Fibroblast of lung (primary cell): ENCODE measurements around the gene BBS9. TPM values are rescaled to one million over a fixed set of nuclear protein-coding genes. Genes with fewer than 3 reads are reported as not detected.

ENCODE experiments used
- DNase-seq, 2 donors: peaks; one replicate each; pipeline versions ENCODE4 v3.0.0 to v3.0.0-alpha.2; 2010; ENCODE audit warnings: low read depth in 2 of 2
- H2AFZ ChIP-seq: 2 replicates; pipeline ENCODE4 v1.5.1; 2012; ENCODE audit warnings: low read length, control low read depth, inconsistent platforms
- H3K27ac ChIP-seq: 2 replicates; pipeline ENCODE4 v1.5.1; 2011; ENCODE audit warnings: low read length, control low read depth; ENCODE audit not compliant: insufficient read depth
- H3K27me3 ChIP-seq: 2 replicates; pipeline ENCODE4 v1.5.1; 2011; ENCODE audit warnings: mild to moderate bottlenecking, low read length; ENCODE audit not compliant: control insufficient read depth, insufficient read depth
- H3K36me3 ChIP-seq: 2 replicates; pipeline ENCODE4 v1.5.1; 2011; ENCODE audit warnings: low read length; ENCODE audit not compliant: control insufficient read depth, insufficient read depth
- H3K4me1 ChIP-seq: 2 replicates; pipeline ENCODE4 v1.5.1; 2011; ENCODE audit warnings: low read length; ENCODE audit not compliant: control insufficient read depth, insufficient read depth; ENCODE audit errors: extremely low read depth
- H3K4me2 ChIP-seq: 2 replicates; pipeline ENCODE4 v1.5.1; 2011; ENCODE audit warnings: low read length, control low read depth; ENCODE audit not compliant: insufficient read depth; ENCODE audit errors: extremely low read depth
- H3K4me3 ChIP-seq, 4 experiments: fragments of 200-600 bp in 1 of 4; sonication (generic) in 1 of 4; replicated peaks in 1 of 4; 2 replicates each; pipeline ENCODE4 v1.5.1; 2011 to 2016; ENCODE audit warnings: low read length in 4 of 4, low read depth in 3 of 4, mild to moderate bottlenecking in 3 of 4, control low read depth in 2 of 4, inconsistent platforms in 1 of 4, mixed read lengths in 1 of 4; ENCODE audit not compliant: insufficient read depth in 1 of 4; ENCODE audit errors: control extremely low read depth in 1 of 4
- H3K79me2 ChIP-seq: 2 replicates; pipeline ENCODE4 v1.5.1; 2012; ENCODE audit warnings: mild to moderate bottlenecking, low read length, inconsistent platforms; ENCODE audit not compliant: control insufficient read depth, insufficient read depth
- H3K9ac ChIP-seq: 2 replicates; pipeline ENCODE4 v1.5.1; 2011; ENCODE audit warnings: mild to moderate bottlenecking, low read length, control low read depth; ENCODE audit not compliant: insufficient read depth
- H3K9me3 ChIP-seq: 2 replicates; pipeline ENCODE4 v1.5.1; 2012; ENCODE audit warnings: low read depth, low read length; ENCODE audit not compliant: control insufficient read depth, insufficient read depth
- H4K20me1 ChIP-seq: 2 replicates; pipeline ENCODE4 v1.5.1; 2011; ENCODE audit warnings: low read length; ENCODE audit not compliant: control insufficient read depth, insufficient read depth; ENCODE audit errors: extremely low read depth
- EZH2 ChIP-seq: IDR thresholded peaks from 2 replicates; pipeline ENCODE4 v1.5.1; 2012; ENCODE audit warnings: low read length, control low read depth, mild to moderate bottlenecking; ENCODE audit errors: missing control alignments
- polyA plus RNA-seq, 2 donors: library from polyadenylated mRNA; depleted of rRNA in 1 of 2; stranded (reverse) in 1 of 2; unstranded in 1 of 2; fragments of >200 nt; gene quantifications; 2 replicates each; pipeline ENCODE4 v1.2.1, GENCODE V29; 2011 to 2012; ENCODE audit warnings: missing spikeins in 1 of 2
- total RNA-seq: library from RNA; depleted of rRNA; stranded (reverse); fragments of >200 nt; gene quantifications from 2 replicates; pipeline ENCODE4 v1.2.1, GENCODE V29; 2014
- TF ChIP-seq, protein P1 (sequence below), 2 donors: IDR thresholded peaks in 1 of 2; conservative IDR thresholded peaks in 1 of 2; 1 replicate in 1 of 2; 2 replicates in 1 of 2; pipeline ENCODE4 v1.5.1; 2011 to 2012; ENCODE audit warnings: low read length in 2 of 2, control low read depth in 1 of 2, inconsistent platforms in 1 of 2, low read depth in 1 of 2, mild to moderate bottlenecking in 1 of 2

Gene BBS9
- total and polyA plus RNA-seq, 2 donors (not counting 1 experiment from before 2014, with no cell fraction given) = 19.1 to 26.9 TPM

DNA sequence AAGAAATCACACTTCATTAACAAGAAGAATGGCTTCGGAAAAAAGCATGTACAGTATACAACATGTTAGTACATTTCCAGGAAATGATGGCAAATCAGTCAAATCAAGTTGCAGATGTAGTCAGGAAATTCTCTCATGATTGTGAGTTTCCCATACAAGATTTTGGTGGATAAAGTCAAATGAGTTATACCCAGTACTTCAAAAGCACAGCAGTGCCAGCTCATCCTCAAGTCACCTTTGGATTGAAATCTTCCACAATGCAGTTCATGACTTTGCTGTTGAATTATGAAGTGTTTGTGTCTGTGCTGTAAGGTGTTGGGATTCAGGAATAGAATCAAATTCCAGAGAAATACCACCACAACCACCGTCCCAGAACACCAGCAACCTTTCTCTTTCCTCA lies 474.7 kb downstream of the BBS9 start:
- Histone ChIP-seq H3K79me2 (no peaks in the 10 kb centered on the region), H3K9ac (no peak overlapping the region), H2AFZ (no peak overlapping the region), H4K20me1 (no peaks in the 10 kb centered on the region), H3K9me3 (no peaks in the 10 kb centered on the region), H3K36me3 (no peaks in the 10 kb centered on the region), H3K4me3 (no peak overlapping the region), H3K27me3 (no peaks in the 10 kb centered on the region), H3K27ac (no peak overlapping the region), H3K4me2 (no peak overlapping the region), H3K4me1 (no peaks in the 10 kb centered on the region)
- TF ChIP-seq EZH2 = no peak
- TF ChIP-seq, protein P1, sequence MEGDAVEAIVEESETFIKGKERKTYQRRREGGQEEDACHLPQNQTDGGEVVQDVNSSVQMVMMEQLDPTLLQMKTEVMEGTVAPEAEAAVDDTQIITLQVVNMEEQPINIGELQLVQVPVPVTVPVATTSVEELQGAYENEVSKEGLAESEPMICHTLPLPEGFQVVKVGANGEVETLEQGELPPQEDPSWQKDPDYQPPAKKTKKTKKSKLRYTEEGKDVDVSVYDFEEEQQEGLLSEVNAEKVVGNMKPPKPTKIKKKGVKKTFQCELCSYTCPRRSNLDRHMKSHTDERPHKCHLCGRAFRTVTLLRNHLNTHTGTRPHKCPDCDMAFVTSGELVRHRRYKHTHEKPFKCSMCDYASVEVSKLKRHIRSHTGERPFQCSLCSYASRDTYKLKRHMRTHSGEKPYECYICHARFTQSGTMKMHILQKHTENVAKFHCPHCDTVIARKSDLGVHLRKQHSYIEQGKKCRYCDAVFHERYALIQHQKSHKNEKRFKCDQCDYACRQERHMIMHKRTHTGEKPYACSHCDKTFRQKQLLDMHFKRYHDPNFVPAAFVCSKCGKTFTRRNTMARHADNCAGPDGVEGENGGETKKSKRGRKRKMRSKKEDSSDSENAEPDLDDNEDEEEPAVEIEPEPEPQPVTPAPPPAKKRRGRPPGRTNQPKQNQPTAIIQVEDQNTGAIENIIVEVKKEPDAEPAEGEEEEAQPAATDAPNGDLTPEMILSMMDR (conservative IDR thresholded peaks at IDR 0.05 in 1 of 2, IDR thresholded peaks at IDR 0.05 in 1 of 2; ENCODE audit: low read depth in 1 of 2, low read length in 2 of 2) = no peak
- no peak for DNase-seq

- no peak for DNase-seq
- H3K9me3 ChIP-seq = no peaks in the 10 kb centered on the region
- H3K4me1 ChIP-seq = no peaks in the 10 kb centered on the region
- no peak overlapping the region for H3K9ac ChIP-seq
- H2AFZ ChIP-seq = no peak overlapping the region
- TF ChIP-seq EZH2 = no peak
- TF ChIP-seq, protein P1 (conservative IDR thresholded peaks at IDR 0.05 in 1 of 2, IDR thresholded peaks at IDR 0.05 in 1 of 2; ENCODE audit: low read depth in 1 of 2, low read length in 2 of 2) = no peak
- no peaks in the 10 kb centered on the region for H3K27me3 ChIP-seq
- H3K27ac ChIP-seq = no peak overlapping the region
- no peaks in the 10 kb centered on the region for H3K79me2 ChIP-seq
- H3K36me3 ChIP-seq = no peaks in the 10 kb centered on the region
- no peaks in the 10 kb centered on the region for H4K20me1 ChIP-seq
- no peak overlapping the region for H3K4me2 ChIP-seq
- H3K4me3 ChIP-seq = no peak overlapping the region
Measured at GRCh38 chr7:33610918-33611317, 481.6 kb downstream of the BBS9 start.

DNA sequence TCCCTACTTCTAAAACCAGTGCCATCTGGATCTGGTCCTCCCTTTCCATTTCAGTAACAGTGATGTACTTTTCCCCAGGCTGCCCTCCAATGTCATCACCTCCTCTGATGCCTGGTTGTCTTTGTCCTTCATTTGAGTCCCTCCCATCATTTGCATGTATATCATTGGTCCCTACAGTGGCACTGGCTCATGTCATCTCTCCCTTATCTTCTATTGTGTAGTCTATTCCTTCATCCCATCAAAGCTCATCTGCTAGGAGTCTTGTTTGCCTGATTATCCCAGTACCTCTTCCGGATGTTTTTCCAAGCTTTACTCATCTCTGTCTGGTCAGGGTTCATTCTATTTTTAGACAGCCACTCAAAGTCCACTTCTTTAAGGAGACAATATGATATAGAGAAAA lies 483.1 kb downstream of the BBS9 start:
- Histone ChIP-seq H3K27me3 (no peaks in the 10 kb centered on the region), H3K9ac (no peak overlapping the region), H3K4me3 (no peak overlapping the region), H2AFZ (no peak overlapping the region), H3K4me2 (no peak overlapping the region), H3K36me3 (no peaks in the 10 kb centered on the region), H3K9me3 (no peaks in the 10 kb centered on the region), H3K79me2 (no peaks in the 10 kb centered on the region), H4K20me1 (no peaks in the 10 kb centered on the region), H3K4me1 (no peaks in the 10 kb centered on the region), H3K27ac (no peak overlapping the region)
- DNase-seq = no peak
- TF ChIP-seq EZH2 = no peak
- TF ChIP-seq, protein P1 (conservative IDR thresholded peaks at IDR 0.05 in 1 of 2, IDR thresholded peaks at IDR 0.05 in 1 of 2; ENCODE audit: low read depth in 1 of 2, low read length in 2 of 2) = no peak
